HEK293 (cell line): ENCODE data around the gene FAM193A.

Experiments
- CTCF ChIP-seq: fragments of 450-650 bp; formaldehyde crosslinking; IDR thresholded peaks from 2 replicates; pipeline ENCODE4 v1.5.1; 2016; ENCODE audit warnings: missing biosample characterization, missing genetic modification characterization
- GLIS2 ChIP-seq: fragments of 450-650 bp; formaldehyde crosslinking; IDR thresholded peaks from 2 replicates; pipeline ENCODE4 v1.5.1; 2016; ENCODE audit warnings: missing biosample characterization, missing genetic modification characterization
- REST ChIP-seq: fragments of 450-650 bp; formaldehyde crosslinking; IDR thresholded peaks from 2 replicates; pipeline ENCODE4 v1.5.1; 2016; ENCODE audit warnings: missing biosample characterization, missing genetic modification characterization
- ZBTB10 ChIP-seq: fragments of 450-650 bp; formaldehyde crosslinking; IDR thresholded peaks from 2 replicates; pipeline ENCODE4 v1.5.1; 2016; ENCODE audit warnings: missing biosample characterization, missing genetic modification characterization
- ZNF24 ChIP-seq: fragments of 450-650 bp; formaldehyde crosslinking; IDR thresholded peaks from 2 replicates; pipeline ENCODE4 v1.5.1; 2016; ENCODE audit warnings: missing biosample characterization, missing genetic modification characterization
- ZNF280D ChIP-seq: fragments of 450-650 bp; formaldehyde crosslinking; IDR thresholded peaks from 2 replicates; pipeline ENCODE4 v1.5.1; 2016; ENCODE audit warnings: missing biosample characterization, missing genetic modification characterization
- ZNF488 ChIP-seq: fragments of 450-650 bp; formaldehyde crosslinking; IDR thresholded peaks from 2 replicates; pipeline ENCODE4 v1.5.1; 2016; ENCODE audit warnings: missing biosample characterization, missing genetic modification characterization
- ZNF510 ChIP-seq: fragments of 450-650 bp; formaldehyde crosslinking; IDR thresholded peaks from 2 replicates; pipeline ENCODE4 v1.5.1; 2018; ENCODE audit warnings: mild to moderate bottlenecking, missing genetic modification characterization, missing biosample characterization; ENCODE audit not compliant: insufficient replicate concordance
- ZNF530 ChIP-seq: fragments of 450-650 bp; formaldehyde crosslinking; IDR thresholded peaks from 2 replicates; pipeline ENCODE4 v1.5.1; 2016; ENCODE audit warnings: low read depth, missing biosample characterization, missing genetic modification characterization
- ZNF704 ChIP-seq: fragments of 450-650 bp; formaldehyde crosslinking; IDR thresholded peaks from 2 replicates; pipeline ENCODE4 v1.5.1; 2016; ENCODE audit warnings: missing biosample characterization, missing genetic modification characterization

- TF ChIP-seq ZNF488 (tag by site-specific recombination) (no peak), CTCF (tag by site-specific recombination) (no peak), ZNF280D (tag by site-specific recombination) (no peak), REST (tag by site-specific recombination) (no peak), ZNF510 (tag by site-specific recombination) (no peak), ZBTB10 (no peak), ZNF704 (tag by site-specific recombination) (no peak), GLIS2 (tag by site-specific recombination) (no peak), ZNF24 (tag by site-specific recombination) (no peak), ZNF530 (tag by site-specific recombination) (no peak)
These were observed 207.3 kb downstream of the FAM193A start for GRCh38 chr4:2743518-2744445.
